ENCODE results near the gene MCTP1. TPM values are rescaled to one million over a fixed set of nuclear protein-coding genes. Genes with fewer than 3 reads are reported as not detected.

The MCTP1 gene
- total RNA-seq, 1 experiment from 2014 or later = 25.8 TPM

- ChIA-PET POLR2A (ENCODE audit: low non-redundant PET) (no interaction called here), CTCF (no interaction called here)
- H3K27ac ChIP-seq (ENCODE audit: low read depth, low read length, poor library complexity, severe bottlenecking) = peak overlapping the region; percentile 26
- no peak for TF ChIP-seq CTCF (conservative IDR thresholded peaks at IDR 0.05; ENCODE audit: low read depth, low read length)
- no peak for TF ChIP-seq EZH2 (IDR thresholded peaks at IDR 0.05; ENCODE audit: borderline replicate concordance, low read depth, low read length, poor library complexity, severe bottlenecking)
- no TSS peak for BruUV-seq (replicated peaks)
- intact Hi-C loops (cut with micrococcal nuclease; ENCODE audit: unreplicated experiment) = no loop called here
- no peaks in the 10 kb centered on the region for H3K9me3 ChIP-seq (ENCODE audit: low read depth, low read length, poor library complexity, severe bottlenecking)
- peaks cover 38% of the 10 kb centered on the region for H3K4me1 ChIP-seq (ENCODE audit: insufficient read depth, low read length, poor library complexity, severe bottlenecking)
- no peaks in the 10 kb centered on the region for H3K27me3 ChIP-seq (replicated peaks; ENCODE audit: insufficient read depth, low read depth, low read length, poor library complexity)
- no peak overlapping the region for H3K4me3 ChIP-seq (ENCODE audit: low read depth, low read length, poor library complexity, severe bottlenecking)
- DNase-seq (ENCODE audit: low spot score) = peak; percentile 82
- no peaks in the 10 kb centered on the region for H3K36me3 ChIP-seq (ENCODE audit: insufficient read depth, low read length, poor library complexity, severe bottlenecking)
Measured at GRCh38 chr5:95043648-95044047, 241.2 kb downstream of the MCTP1 start.

GRCh38 chr5:95043234-95043633, 241.7 kb downstream of the MCTP1 start:
- Histone ChIP-seq H3K27ac (ENCODE audit: low read depth, low read length, poor library complexity, severe bottlenecking) (peak overlapping the region; percentile 26), H3K4me3 (ENCODE audit: low read depth, low read length, poor library complexity, severe bottlenecking) (no peak overlapping the region), H3K9me3 (ENCODE audit: low read depth, low read length, poor library complexity, severe bottlenecking) (no peaks in the 10 kb centered on the region), H3K27me3 (replicated peaks; ENCODE audit: insufficient read depth, low read depth, low read length, poor library complexity) (no peaks in the 10 kb centered on the region), H3K36me3 (ENCODE audit: insufficient read depth, low read length, poor library complexity, severe bottlenecking) (no peaks in the 10 kb centered on the region), H3K4me1 (ENCODE audit: insufficient read depth, low read length, poor library complexity, severe bottlenecking) (peaks cover 34% of the 10 kb centered on the region)
- ChIA-PET CTCF (interaction anchor here (0.6 kb wide), 1 partner anchor 1709 kb away, joined by 11 read pairs; no protein-coding TSS in a partner anchor), POLR2A (ENCODE audit: low non-redundant PET) (no interaction called here)
- no TSS peak for BruUV-seq (replicated peaks)
- peak; percentile 73 for DNase-seq (ENCODE audit: low spot score)
- intact Hi-C loops (cut with micrococcal nuclease; ENCODE audit: unreplicated experiment) = no loop called here
- TF ChIP-seq EZH2 (IDR thresholded peaks at IDR 0.05; ENCODE audit: borderline replicate concordance, low read depth, low read length, poor library complexity, severe bottlenecking) (no peak), CTCF (conservative IDR thresholded peaks at IDR 0.05; ENCODE audit: low read depth, low read length) (no peak)

- TF ChIP-seq CTCF (conservative IDR thresholded peaks at IDR 0.05; ENCODE audit: low read depth, low read length) (no peak), EZH2 (IDR thresholded peaks at IDR 0.05; ENCODE audit: borderline replicate concordance, low read depth, low read length, poor library complexity, severe bottlenecking) (no peak)
- Histone ChIP-seq H3K27me3 (replicated peaks; ENCODE audit: insufficient read depth, low read depth, low read length, poor library complexity) (no peaks in the 10 kb centered on the region), H3K36me3 (ENCODE audit: insufficient read depth, low read length, poor library complexity, severe bottlenecking) (no peaks in the 10 kb centered on the region), H3K27ac (ENCODE audit: low read depth, low read length, poor library complexity, severe bottlenecking) (no peak overlapping the region), H3K4me1 (ENCODE audit: insufficient read depth, low read length, poor library complexity, severe bottlenecking) (peaks cover 29% of the 10 kb centered on the region), H3K9me3 (ENCODE audit: low read depth, low read length, poor library complexity, severe bottlenecking) (no peaks in the 10 kb centered on the region), H3K4me3 (ENCODE audit: low read depth, low read length, poor library complexity, severe bottlenecking) (no peak overlapping the region)
- BruUV-seq (replicated peaks) = no TSS peak
- CTCF ChIA-PET = no interaction called here
- DNase-seq (ENCODE audit: low spot score) = no peak
- POLR2A ChIA-PET (ENCODE audit: low non-redundant PET) = no interaction called here
- intact Hi-C loops (cut with micrococcal nuclease; ENCODE audit: unreplicated experiment) = no loop called here
Measured at GRCh38 chr5:95042037-95042436, 242.9 kb downstream of the MCTP1 start.
